HG02571 (cell line): Measurements from ENCODE around the gene IFI44.

Experiments
- ATAC-seq: cut with Tn5 transposase; IDR thresholded peaks from one replicate; pipeline ENCODE4 v1.9.1; 2021; ENCODE audit warnings: mild to moderate bottlenecking, moderate library complexity; ENCODE audit not compliant: unreplicated experiment

The IFI44 gene

GRCh38 chr1:78649628-78650027, at the start of gene IFI44:
Gene IFI44 (plus strand): TSS chr1:78649831. CDS start chr1:78650196, 365 bp downstream.
- ATAC-seq = peak; percentile 81

- ATAC-seq = no peak
Observed at GRCh38 chr1:78601068-78601467, 48.6 kb upstream of the IFI44 start.

GRCh38 chr1:78603206-78603605, 46.4 kb upstream of the IFI44 start:
- ATAC-seq = no peak

GRCh38 chr1:78604643-78605042, 45.0 kb upstream of the IFI44 start:
- no peak for ATAC-seq

GRCh38 chr1:78606274-78606673, 43.4 kb upstream of the IFI44 start:
- no peak for ATAC-seq

- no peak for ATAC-seq
Observed at GRCh38 chr1:78607334-78607927, 42.2 kb upstream of the IFI44 start.

GRCh38 chr1:78607944-78608343, 41.7 kb upstream of the IFI44 start:
- no peak for ATAC-seq

- ATAC-seq = peak; percentile 44
Observed at GRCh38 chr1:78617615-78618026, 32.0 kb upstream of the IFI44 start.

GRCh38 chr1:78619032-78619431, 30.6 kb upstream of the IFI44 start:
- no peak for ATAC-seq

- ATAC-seq = no peak
Observed at GRCh38 chr1:78619446-78619802, 30.2 kb upstream of the IFI44 start.

GRCh38 chr1:78619803-78620579, 29.6 kb upstream of the IFI44 start, which contains the start of gene IFI44L:
Gene IFI44L (plus strand): TSS chr1:78620448. CDS start chr1:78627916, 7,468 bp downstream.
- ATAC-seq = peak; percentile 38

- no peak for ATAC-seq
Observed at GRCh38 chr1:78620666-78621065, 29.0 kb upstream of the IFI44 start.

- ATAC-seq = no peak
Observed at GRCh38 chr1:78622548-78622947, 27.1 kb upstream of the IFI44 start.

GRCh38 chr1:78624035-78624434, 25.6 kb upstream of the IFI44 start:
- ATAC-seq = no peak

GRCh38 chr1:78627321-78627720, 22.3 kb upstream of the IFI44 start:
- ATAC-seq = no peak

- no peak for ATAC-seq
Observed at GRCh38 chr1:78630600-78630999, 19.0 kb upstream of the IFI44 start.

GRCh38 chr1:78633209-78633608, 16.4 kb upstream of the IFI44 start:
- no peak for ATAC-seq

- no peak for ATAC-seq
Observed at GRCh38 chr1:78640462-78640861, 9.2 kb upstream of the IFI44 start.

GRCh38 chr1:78641558-78641957, 8.1 kb upstream of the IFI44 start:
- ATAC-seq = no peak

GRCh38 chr1:78645723-78646122, 3.9 kb upstream of the IFI44 start:
- ATAC-seq = no peak

- no peak for ATAC-seq
Observed at GRCh38 chr1:78647238-78647637, 2.4 kb upstream of the IFI44 start.

GRCh38 chr1:78650114-78650660, 556 bp downstream of the IFI44 start:
- no peak for ATAC-seq
